Endothelial cell of umbilical vein (primary cell): Measurements from ENCODE around the gene ARHGEF1. TPM values are rescaled to one million over a fixed set of nuclear protein-coding genes. Genes with fewer than 3 reads are reported as not detected.
A peak's percentile ranks its signal among the peaks of the same experiment; 100 is the strongest.

ENCODE experiments used
- BruUV-seq: library from RNA; stranded (reverse); fragments of 400-500 nt; replicated peaks from 2 replicates; lab custom pipeline; 2021; lab: Mats Ljungman, UMichigan
- CTCF ChIA-PET: fragments of 300-600, 350-600 bp; sonication (Branson Sonifier 250); formaldehyde crosslinking; loops from one replicate; lab custom pipeline; 2021; ENCODE audit warnings: antibody characterized with exemption, inconsistent platforms; lab: Charles Lee
- POLR2A ChIA-PET: fragments of 300-600, 350-600 bp; sonication (Branson Sonifier 250); formaldehyde crosslinking; loops from one replicate; lab custom pipeline; 2021; ENCODE audit warnings: antibody characterized with exemption, inconsistent platforms; lab: Charles Lee
- DNase-seq: peaks from one replicate; pipeline ENCODE4 v3.0.0-alpha.2; 2011; ENCODE audit warnings: low read depth, low spot score
- FAIRE-seq: peaks from 2 replicates; lab custom pipeline; 2011; peaks lifted over from hg19 to GRCh38; lab: Jason Lieb, UNC
- H2AFZ ChIP-seq: 2 replicates; pipeline ENCODE4 v1.6.0; 2012; ENCODE audit warnings: low read depth, low read length, control low read depth, inconsistent platforms
- H3K27ac ChIP-seq: 2 replicates; pipeline ENCODE4 v1.5.1; 2011; ENCODE audit warnings: low read depth, mild to moderate bottlenecking, control low read depth, low read length, moderate library complexity; ENCODE audit not compliant: insufficient read depth
- H3K27me3 ChIP-seq, 2 experiments: 2 replicates each; pipeline versions ENCODE4 v1.6.0 to v1.6.1; 2011; ENCODE audit warnings: low read length in 2 of 2, mixed read lengths in 1 of 2; ENCODE audit not compliant: control insufficient read depth in 2 of 2, insufficient read depth in 2 of 2
- H3K36me3 ChIP-seq, 2 experiments: 2 replicates in 1 of 2; 3 replicates in 1 of 2; pipeline ENCODE4 v1.5.1; 2011; ENCODE audit warnings: low read length in 2 of 2, mild to moderate bottlenecking in 1 of 2, moderate library complexity in 1 of 2; ENCODE audit not compliant: control insufficient read depth in 2 of 2, insufficient read depth in 2 of 2; ENCODE audit errors: extremely low read depth in 1 of 2
- H3K4me1 ChIP-seq: 3 replicates; pipeline ENCODE4 v1.5.1; 2011; ENCODE audit warnings: mild to moderate bottlenecking, low read length; ENCODE audit not compliant: control insufficient read depth, insufficient read depth; ENCODE audit errors: extremely low read depth
- H3K4me2 ChIP-seq: 2 replicates; pipeline ENCODE4 v1.6.1; 2011; ENCODE audit warnings: low read length, control low read depth, mixed read lengths; ENCODE audit not compliant: insufficient read depth
- H3K4me3 ChIP-seq, 3 experiments: fragments of 200-600 bp in 1 of 3; sonication (generic), shearing (Covaris generic) in 1 of 3; replicated peaks in 1 of 3; 2 replicates each; pipeline ENCODE4 v1.5.1; 2011 to 2016; ENCODE audit warnings: control low read depth in 3 of 3, low read length in 3 of 3, mild to moderate bottlenecking in 2 of 3, inconsistent platforms in 1 of 3, low read depth in 1 of 3, moderate library complexity in 1 of 3; ENCODE audit not compliant: insufficient read depth in 1 of 3
- H3K79me2 ChIP-seq: 2 replicates; pipeline ENCODE4 v1.6.0; 2012; ENCODE audit warnings: low read length, inconsistent platforms; ENCODE audit not compliant: control insufficient read depth, insufficient read depth
- H3K9ac ChIP-seq: replicated peaks from 2 replicates; pipeline ENCODE3; 2011; ENCODE audit warnings: low read length, control low read depth; ENCODE audit not compliant: insufficient read depth; ENCODE audit errors: extremely low read depth
- H3K9me1 ChIP-seq: replicated peaks from 3 replicates; pipeline ENCODE4 v1.6.0; 2011; ENCODE audit warnings: mild to moderate bottlenecking, low read length; ENCODE audit not compliant: control insufficient read depth, insufficient read depth; ENCODE audit errors: extremely low read depth
- H3K9me3 ChIP-seq: replicated peaks from 2 replicates; pipeline ENCODE4 v1.5.1; 2012; ENCODE audit warnings: low read length, inconsistent platforms; ENCODE audit not compliant: control insufficient read depth, insufficient read depth
- H4K20me1 ChIP-seq: replicated peaks from 2 replicates; pipeline ENCODE3; 2011; ENCODE audit warnings: mild to moderate bottlenecking, low read length; ENCODE audit not compliant: control insufficient read depth, insufficient read depth; ENCODE audit errors: extremely low read depth
- CTCF ChIP-seq, 2 donors: IDR thresholded peaks; 1 replicate in 1 of 2; 2 replicates in 1 of 2; pipeline ENCODE4 v1.5.1; 2011; ENCODE audit warnings: low read length in 2 of 2, mild to moderate bottlenecking in 2 of 2, moderate library complexity in 2 of 2, control low read depth in 1 of 2, inconsistent platforms in 1 of 2, low read depth in 1 of 2; ENCODE audit not compliant: insufficient read depth in 1 of 2; ENCODE audit errors: extremely low read depth in 1 of 2
- EZH2 ChIP-seq: IDR thresholded peaks from 2 replicates; pipeline ENCODE4 v1.6.1; 2012; ENCODE audit warnings: borderline replicate concordance, low read depth, mild to moderate bottlenecking, moderate library complexity, low read length, inconsistent platforms; ENCODE audit not compliant: severe bottlenecking
- POLR2A ChIP-seq: IDR thresholded peaks from 2 replicates; pipeline ENCODE4 v1.6.1; 2012; ENCODE audit warnings: low read depth, mild to moderate bottlenecking, control low read depth, low read length
- POLR2AphosphoS5 ChIP-seq: IDR thresholded peaks from 2 replicates; pipeline ENCODE4 v1.6.1; 2012; ENCODE audit warnings: low read depth, mild to moderate bottlenecking, control low read depth, low read length, moderate library complexity; ENCODE audit not compliant: insufficient read depth
- dilution Hi-C: fragments of 300-500 bp; cut with MboI; formaldehyde crosslinking; loops from one replicate; pipeline ENCODE4 v1.15.0; 2019; ENCODE audit warnings: low sequenced_read_pairs; ENCODE audit not compliant: extremely low pct_ligation_motif_present
- intact Hi-C: fragments of 100-400 bp; cut with micrococcal nuclease; formaldehyde crosslinking; loops from one replicate; pipeline ENCODE4 v1.10.0; 2022
- polyA plus RNA-seq, 4 experiments: library from polyadenylated mRNA; depleted of rRNA in 3 of 4; stranded (reverse) in 3 of 4; unstranded in 1 of 4; fragments of >200 nt; gene quantifications; 2 replicates each; pipeline versions ENCODE4 v1.2.1 to v1.2.3, GENCODE V29; 2011 to 2012; ENCODE audit warnings: missing spikeins in 1 of 4
- total RNA-seq: library from RNA; stranded (reverse); gene quantifications from 2 replicates; pipeline ENCODE4 v1.2.3, GENCODE V29; 2021

ARHGEF1 gene
- total and polyA plus RNA-seq, 2 donors (not counting 3 experiments of a cell fraction or from before 2014, with no cell fraction given): 65.4 to 123 TPM

- peak overlapping the region; percentile 51 for H3K4me2 ChIP-seq
- intact Hi-C loops (no loop called here), dilution Hi-C loops (no loop called here)
- no peaks in the 10 kb centered on the region for H3K36me3 ChIP-seq
- no peak for FAIRE-seq
- no peak for DNase-seq
- TF ChIP-seq EZH2 (peak; percentile 87), POLR2AphosphoS5 (no peak), POLR2A (no peak)
- ChIA-PET POLR2A (interaction anchor here (0.5 kb wide), 1 partner anchor 70 kb away, joined by 3 read pairs; no protein-coding TSS in a partner anchor), CTCF (interaction anchor here (0.8 kb wide), 1 partner anchor 10 kb away, joined by 3 read pairs; no protein-coding TSS in a partner anchor)
- peak overlapping the region; percentile 62 for H2AFZ ChIP-seq
- H3K9ac ChIP-seq: no peak overlapping the region
- peak overlapping the region; percentile 23 to 48 (median 27) for H3K4me3 ChIP-seq
- H4K20me1 ChIP-seq: no peaks in the 10 kb centered on the region
- no peak overlapping the region for H3K27ac ChIP-seq
- H3K79me2 ChIP-seq: no peaks in the 10 kb centered on the region
- BruUV-seq: no TSS peak
- peaks cover 25 to 26% of the 10 kb centered on the region in 2 experiments for H3K27me3 ChIP-seq
- no peaks in the 10 kb centered on the region for H3K9me3 ChIP-seq
- no peaks in the 10 kb centered on the region for H3K9me1 ChIP-seq
- H3K4me1 ChIP-seq: peaks cover 2% of the 10 kb centered on the region
Observed at GRCh38 chr19:41939861-41940730, 57.1 kb downstream of the ARHGEF1 start.

- Histone ChIP-seq H3K4me3 (peak overlapping the region; percentile 23 to 48 (median 27)), H2AFZ (peak overlapping the region; percentile 62), H3K4me1 (peaks cover 2% of the 10 kb centered on the region), H3K27me3 (peaks cover 21% of the 10 kb centered on the region in 2 experiments), H3K27ac (no peak overlapping the region), H3K4me2 (peak overlapping the region; percentile 51), H3K79me2 (no peaks in the 10 kb centered on the region), H3K9me1 (no peaks in the 10 kb centered on the region), H4K20me1 (no peaks in the 10 kb centered on the region), H3K9ac (no peak overlapping the region), H3K36me3 (no peaks in the 10 kb centered on the region), H3K9me3 (no peaks in the 10 kb centered on the region)
- intact Hi-C loops: no loop called here
- dilution Hi-C loops: no loop called here
- TF ChIP-seq CTCF (IDR thresholded peaks at IDR 0.05; ENCODE audit: extremely low read depth in 1 of 2, insufficient read depth in 1 of 2, low read depth in 1 of 2, low read length in 2 of 2) (no peak), EZH2 (peak; percentile 49)
- no peak for FAIRE-seq
- ChIA-PET CTCF (interaction anchor here (1.9 kb wide), 1 partner anchor 10 kb away, joined by 4 read pairs; no protein-coding TSS in a partner anchor), POLR2A (no interaction called here)
- no peak for DNase-seq
- no TSS peak for BruUV-seq
Observed at GRCh38 chr19:41940731-41941409, 57.9 kb downstream of the ARHGEF1 start.
